HG03045 (cell line): ENCODE data around the gene TP73.
"Not testable (repeated sequence)": the region's sequence is repeated elsewhere in the genome, so short reads cannot be mapped to it uniquely, and the experiment has no call there.

ENCODE experiments used
- ATAC-seq: cut with Tn5 transposase; IDR thresholded peaks from one replicate; pipeline ENCODE4 v1.9.1; 2021; ENCODE audit warnings: mild to moderate bottlenecking, moderate library complexity; ENCODE audit not compliant: unreplicated experiment

TP73 gene

DNA sequence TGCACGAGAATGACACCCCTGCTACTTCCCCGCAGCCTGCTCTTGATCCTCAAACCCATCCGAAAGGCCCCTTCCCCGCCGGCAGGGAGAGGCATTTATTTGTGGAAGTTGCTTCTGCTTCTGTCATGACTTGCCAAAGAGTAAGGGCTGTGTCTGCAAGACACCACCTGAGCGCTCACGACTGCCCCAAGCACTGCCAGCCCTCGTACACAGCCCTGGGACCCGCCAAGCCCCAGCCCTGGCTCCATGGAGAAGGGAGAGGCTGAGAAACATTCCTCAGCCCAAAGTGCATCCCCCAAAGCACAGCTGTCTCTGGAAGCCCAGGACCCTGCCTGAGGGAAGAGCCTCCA, 33.8 kb upstream of the TP73 start:
- no peak for ATAC-seq

DNA sequence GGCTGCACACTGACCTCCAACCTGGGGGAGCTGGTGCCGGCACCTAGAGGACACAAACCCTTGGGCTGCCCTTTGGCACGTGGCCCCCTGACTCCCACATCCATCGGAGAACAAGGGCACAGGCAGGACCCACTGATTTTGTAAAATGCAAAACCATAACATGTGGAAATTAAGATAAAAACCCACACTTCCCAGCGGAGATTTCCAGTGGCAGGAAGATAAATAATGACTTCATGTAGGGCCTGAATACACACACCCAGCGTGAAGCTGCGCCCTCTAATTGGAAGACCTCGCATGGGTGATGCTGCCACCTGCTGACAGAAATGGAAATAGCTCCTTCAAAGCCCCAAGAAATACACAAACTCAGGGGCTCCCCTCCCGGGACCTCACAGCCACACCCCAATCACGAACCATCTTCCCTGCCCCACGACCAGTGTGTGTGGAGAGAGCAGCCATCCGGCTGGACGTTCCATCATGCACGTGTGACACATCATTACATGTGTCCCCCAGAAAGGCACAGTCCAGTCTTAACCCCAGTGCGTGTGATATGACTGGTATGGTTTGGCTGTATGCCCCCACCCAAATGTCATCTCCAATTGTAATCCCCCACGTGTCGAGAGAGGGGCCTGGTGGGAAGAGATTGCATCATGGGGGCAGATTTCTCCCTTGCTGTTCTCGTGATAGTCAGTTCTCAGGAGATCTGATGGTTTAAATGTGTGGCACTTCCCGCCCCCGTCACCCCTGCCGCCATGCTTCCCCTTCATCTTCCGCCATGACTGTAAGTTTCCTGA, 33.2 kb upstream of the TP73 start:
- ATAC-seq = no peak

DNA sequence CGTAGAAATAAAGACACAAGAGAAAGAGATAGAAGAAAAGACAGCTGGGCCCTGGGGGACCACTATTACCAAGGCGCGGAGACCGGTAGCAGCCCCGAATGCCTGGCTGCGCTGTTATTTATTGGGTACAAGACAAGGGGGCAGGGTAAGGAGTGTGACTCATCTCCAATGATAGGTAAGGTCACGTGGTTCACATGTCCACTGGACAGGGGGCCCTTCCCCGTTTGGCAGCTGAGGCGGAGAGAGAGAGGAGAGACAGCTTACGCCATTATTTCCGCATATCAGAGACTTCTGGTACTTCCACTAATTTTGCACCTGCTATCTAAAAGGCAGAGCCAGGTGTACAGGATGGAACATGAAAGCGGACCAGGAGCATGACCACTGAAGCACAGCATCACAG, 31.6 kb upstream of the TP73 start:
- ATAC-seq = no peak

DNA sequence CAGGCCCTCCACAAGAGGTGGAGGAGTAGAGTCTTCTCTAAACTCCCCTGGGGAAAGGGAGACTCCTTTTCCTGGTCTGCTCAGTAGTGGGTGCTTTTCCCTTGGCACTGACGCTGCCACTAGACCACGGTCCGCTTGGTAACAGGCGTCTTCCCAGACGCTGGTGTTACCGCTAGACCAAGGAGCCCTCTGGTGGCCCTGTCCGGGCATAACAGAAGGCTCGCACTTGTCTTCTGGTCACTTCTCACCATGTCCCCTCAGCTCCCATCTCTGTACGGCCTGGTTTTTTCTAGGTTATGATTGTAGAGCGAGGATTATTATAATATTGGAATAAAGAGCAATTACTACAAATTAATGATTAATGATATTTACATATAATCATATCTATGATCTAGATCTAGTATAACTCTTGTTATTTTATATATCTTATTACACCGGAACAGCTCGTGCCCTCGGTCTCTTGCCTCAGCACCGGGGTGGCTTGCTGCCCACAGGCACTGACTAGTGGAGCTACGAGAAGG, 31.1 kb upstream of the TP73 start:
- ATAC-seq = not testable (repeated sequence)

DNA sequence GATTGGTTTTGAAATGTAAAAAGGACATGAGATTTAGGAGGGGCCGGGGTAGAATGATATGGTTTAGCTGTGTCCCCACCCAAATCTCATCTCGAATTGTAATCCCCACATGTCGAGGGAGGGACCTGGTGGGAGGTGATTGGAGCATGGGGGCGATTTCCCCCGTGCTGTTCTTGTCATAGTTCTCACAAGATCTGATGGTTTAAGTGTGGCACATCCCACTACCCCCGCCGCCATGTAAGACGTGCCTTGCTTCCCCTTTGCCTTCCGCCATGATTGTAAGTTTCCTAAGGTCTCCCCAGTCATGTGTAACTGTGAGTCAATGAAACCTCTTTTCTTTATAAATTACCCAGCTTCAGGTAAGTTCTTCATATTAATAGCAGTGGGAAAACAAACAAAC, 30.2 kb upstream of the TP73 start:
- not testable (repeated sequence) for ATAC-seq

DNA sequence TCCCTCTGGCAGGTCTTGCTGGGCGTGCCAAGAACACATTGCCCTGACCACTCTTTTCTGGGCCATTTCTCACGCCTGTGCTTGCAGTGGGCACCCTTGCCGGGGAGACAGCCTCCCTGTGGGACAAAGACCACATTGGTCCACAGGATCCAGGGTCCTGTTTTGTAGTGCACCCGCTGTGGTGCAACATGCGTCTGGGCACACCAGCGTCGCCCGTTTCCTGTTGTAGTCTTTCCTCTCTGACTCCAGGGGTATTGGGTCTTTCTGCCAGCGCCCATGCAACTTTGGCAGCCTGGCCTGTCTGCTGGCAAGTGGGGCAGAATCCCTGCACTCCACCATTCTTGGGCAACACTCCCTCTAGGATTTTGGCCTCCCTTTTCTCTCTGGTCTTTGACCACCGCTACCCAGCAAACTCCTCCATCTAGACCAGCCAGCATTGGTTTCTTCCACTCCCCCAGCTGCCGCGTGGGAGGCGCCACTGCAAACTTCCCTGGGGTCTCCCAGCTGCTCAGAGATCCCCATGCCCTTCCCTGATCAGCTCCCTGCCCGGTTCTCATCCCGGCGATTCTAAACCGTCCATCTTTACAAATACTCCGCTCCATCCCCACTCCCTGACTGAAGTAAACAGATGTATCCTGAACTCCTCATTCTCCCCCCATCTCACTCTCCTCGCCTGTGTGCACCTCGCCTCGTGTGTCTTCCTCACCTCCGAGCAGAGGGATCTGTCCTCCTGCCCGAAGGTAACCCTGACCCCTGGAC, 28.7 kb upstream of the TP73 start:
- no peak for ATAC-seq

DNA sequence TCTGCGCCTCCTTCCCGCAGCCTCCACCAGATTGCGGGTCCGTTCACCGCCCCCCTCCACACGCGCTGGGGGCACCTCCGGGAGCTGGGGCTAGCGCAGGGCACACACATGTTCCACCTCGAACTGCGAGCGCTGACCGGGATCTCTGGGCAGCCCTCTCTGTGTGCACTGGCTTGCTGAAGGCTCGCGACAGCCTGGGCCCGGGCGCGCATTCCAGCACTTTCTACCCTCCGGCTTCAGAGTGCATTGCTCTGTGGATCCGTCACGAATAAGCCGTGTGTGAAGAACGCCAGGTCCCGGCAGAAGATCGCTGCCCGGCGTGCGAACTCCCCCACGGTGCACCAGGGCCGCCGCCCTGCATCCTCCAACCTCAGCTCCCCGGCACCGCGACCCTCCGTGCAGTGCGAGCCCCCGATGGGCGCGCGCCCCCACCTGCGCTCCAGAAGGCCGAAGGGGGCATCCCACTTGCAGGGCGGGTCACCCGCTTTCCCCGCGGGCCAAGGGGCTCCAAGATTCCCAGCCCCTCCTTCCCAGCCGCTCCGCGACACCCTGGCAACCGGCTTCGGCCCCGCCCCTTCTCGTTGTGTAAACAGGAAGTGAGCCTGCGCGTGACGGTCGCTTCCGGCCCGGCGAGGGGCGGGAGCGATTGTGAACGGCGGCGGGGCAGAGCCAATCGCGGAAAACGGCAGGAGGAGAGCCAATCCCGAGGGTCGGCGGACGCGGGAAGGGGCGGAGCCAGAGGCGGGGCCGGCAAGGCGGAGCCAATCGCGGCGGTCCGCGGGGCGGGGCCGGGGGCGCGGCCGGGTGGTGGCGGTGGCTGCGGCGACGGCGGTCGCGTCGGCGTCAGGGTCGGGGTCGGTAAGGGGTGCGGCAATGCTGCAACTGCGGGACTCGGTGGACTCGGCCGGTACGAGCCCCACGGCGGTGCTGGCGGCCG, 27.8 kb upstream of the TP73 start, which contains the start of gene TPRG1L:
TSS of gene TPRG1L (plus strand) at position 816 of the 937 bp plus-strand sequence. CDS start at position 874, 58 bp downstream.
- peak; percentile 93 for ATAC-seq

DNA sequence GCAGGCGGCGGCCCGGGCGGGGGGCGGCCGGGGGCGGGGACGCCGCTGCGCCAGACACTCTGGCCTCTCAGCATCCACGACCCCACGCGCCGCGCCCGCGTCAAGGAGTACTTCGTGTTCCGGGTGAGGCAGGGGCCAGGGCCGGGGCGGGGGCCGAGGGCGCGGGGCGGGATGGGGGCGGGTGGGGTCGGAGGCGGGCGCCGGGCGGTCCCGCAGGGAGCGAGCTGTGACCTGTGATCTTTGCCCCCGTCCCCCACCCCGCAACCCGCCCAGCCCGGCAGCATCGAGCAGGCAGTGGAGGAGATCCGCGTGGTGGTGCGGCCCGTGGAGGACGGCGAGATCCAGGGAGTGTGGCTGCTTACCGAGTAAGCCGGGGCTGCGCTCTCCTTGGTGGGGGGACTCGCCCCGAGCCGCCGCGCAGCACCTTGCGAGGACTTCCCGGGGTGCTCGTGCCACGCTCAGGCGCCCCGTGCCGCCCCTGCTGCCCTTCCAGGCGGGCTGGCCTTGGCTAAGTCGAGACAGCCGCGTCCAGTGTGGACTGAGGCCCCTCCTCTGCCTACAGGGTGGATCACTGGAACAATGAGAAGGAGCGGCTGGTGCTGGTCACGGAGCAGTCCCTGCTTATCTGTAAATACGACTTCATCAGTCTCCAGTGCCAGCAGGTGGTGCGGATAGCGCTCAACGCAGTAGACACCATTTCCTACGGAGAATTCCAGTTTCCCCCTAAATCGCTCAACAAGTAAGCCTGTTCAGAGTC, 27.0 kb upstream of the TP73 start:
- ATAC-seq = no peak

DNA sequence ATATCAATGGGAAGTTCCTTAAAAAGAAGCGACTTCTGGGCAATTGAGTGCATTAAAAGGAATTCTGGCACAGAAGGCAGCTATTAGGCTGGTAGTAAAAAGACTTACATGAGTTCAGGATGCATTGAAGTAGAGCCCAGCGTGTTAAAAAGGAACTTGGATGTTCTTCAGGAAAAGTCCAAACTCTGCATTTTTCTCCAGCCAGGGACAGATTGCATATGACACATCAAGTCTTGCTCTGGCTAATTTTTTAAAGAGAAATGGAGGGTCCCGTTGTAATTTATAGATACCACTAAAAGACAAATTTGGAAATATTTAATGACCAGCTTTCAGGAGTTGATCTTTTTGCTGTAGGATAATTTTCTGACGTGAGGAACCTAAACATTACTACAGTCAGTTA, 26.3 kb upstream of the TP73 start:
- ATAC-seq = no peak

DNA sequence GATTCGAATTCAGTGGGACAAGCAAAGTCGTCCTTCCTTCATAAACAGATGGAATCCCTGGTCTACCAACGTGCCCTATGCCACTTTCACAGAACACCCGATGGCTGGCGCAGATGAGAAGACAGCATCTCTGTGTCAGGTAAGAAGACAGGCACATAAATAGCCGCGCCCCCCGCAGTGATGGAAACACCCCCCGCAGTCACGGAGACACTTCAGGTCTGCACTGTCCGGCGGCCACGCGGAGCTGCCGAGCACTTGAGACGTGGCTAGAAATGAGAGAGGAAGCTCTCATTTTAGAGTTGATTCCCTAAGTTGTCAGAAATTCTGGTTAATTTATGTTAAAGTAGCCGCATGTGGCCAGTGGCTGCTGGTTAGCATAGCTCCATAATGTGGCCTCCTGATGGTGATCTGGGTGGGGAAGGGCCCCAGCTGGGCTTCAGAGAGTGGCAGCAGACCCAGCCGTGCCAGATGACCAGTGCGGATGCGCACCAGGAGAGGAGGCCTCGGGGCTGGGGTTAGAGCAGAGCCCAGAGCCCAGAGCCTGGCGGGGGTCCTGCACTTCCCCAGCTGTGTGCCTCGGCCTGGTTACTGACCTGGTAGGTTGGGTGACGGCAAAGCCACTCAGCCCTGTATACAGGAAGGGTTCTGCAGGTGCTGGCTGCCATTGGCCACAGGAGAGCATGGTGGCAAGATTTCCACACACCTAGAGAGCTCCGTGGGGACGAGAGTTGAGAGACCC, 24.6 kb upstream of the TP73 start:
- ATAC-seq = no peak

DNA sequence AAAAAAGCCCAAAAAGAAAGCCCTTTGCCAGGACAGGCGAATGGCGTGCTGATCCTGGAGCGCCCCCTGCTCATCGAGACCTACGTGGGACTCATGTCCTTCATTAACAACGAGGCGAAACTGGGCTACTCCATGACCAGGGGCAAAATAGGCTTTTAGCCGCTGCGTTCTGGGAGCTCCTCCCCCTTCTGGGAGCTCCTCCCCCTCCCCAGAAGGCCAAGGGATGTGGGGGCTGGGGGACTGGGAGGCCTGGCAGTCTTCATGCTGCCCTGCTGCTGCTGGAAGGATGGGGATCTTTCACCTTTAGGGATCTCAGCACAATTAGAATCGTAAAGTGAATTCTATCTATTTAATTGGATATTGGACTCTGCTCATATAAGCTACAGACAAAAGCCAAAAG, 23.9 kb upstream of the TP73 start:
- no peak for ATAC-seq

DNA sequence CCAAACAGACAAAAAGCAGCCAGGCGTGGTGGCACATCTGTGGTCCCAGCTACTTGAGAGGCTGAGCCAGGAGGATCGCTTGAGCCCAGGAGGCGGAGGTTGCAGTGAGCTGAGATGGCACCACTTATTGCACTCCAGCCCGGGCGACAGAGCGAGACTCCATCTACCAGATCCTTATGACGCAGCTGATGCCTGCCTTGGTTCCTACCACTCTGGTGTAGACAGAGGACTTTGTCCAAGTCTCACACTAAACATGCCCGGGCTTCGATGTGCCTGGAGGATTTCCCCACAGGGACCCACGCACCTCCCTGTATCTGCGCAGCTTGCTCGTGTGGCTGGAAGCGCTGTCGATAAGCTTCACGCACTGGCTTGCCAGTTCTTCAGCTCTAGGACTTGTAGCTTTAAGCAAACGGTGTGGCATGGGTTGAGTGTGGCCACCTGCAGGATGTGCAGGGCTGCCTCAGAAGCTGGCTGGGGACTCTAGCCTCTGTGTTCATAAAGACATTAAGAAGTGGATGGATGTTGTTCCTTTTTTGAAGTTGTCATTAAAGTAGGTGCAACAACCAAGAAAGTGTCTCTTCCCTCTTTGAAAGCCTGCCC, 22.7 kb upstream of the TP73 start:
- ATAC-seq = no peak

DNA sequence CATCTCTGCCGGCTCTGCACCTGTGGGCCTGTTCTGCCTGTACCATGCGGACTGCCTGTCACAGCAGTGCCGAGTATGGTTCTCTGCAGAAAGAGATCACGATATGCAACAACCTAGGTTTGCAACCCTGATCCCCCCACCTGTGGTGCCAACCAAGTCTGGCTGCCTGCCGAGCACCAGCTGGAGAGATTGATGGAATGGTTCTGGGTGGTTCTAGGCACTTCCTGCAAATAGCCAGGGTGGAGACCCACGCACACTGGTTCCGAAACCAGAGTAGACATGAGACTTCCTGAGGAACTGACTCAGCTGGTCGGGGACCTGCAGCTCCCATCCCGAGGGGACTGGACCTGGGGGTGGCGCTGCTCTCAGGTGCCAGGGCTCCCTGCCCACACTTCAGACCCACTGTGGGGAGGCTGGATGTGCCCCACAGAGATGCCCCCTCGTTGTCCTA, 22.1 kb upstream of the TP73 start:
- no peak for ATAC-seq

DNA sequence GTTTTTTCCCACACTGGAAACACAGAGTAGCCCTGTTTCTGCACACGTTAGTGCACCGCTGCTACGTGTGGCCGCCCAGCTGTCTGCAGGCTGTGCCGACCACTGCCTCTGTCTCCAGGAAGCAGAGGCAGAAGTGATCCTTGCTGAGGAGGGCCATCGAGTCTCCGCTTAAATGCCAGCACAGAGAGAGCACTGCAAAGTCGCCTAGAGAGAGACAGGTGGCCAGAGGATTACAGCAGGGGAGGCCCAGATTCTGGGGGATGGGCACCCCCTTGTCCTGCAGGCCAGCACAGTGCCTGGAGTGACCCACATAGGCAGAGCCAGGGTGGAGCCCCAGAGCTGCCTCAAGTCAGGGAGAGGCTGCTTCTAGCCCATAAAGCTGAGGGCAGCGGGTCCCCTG, 21.4 kb upstream of the TP73 start:
- ATAC-seq = no peak

DNA sequence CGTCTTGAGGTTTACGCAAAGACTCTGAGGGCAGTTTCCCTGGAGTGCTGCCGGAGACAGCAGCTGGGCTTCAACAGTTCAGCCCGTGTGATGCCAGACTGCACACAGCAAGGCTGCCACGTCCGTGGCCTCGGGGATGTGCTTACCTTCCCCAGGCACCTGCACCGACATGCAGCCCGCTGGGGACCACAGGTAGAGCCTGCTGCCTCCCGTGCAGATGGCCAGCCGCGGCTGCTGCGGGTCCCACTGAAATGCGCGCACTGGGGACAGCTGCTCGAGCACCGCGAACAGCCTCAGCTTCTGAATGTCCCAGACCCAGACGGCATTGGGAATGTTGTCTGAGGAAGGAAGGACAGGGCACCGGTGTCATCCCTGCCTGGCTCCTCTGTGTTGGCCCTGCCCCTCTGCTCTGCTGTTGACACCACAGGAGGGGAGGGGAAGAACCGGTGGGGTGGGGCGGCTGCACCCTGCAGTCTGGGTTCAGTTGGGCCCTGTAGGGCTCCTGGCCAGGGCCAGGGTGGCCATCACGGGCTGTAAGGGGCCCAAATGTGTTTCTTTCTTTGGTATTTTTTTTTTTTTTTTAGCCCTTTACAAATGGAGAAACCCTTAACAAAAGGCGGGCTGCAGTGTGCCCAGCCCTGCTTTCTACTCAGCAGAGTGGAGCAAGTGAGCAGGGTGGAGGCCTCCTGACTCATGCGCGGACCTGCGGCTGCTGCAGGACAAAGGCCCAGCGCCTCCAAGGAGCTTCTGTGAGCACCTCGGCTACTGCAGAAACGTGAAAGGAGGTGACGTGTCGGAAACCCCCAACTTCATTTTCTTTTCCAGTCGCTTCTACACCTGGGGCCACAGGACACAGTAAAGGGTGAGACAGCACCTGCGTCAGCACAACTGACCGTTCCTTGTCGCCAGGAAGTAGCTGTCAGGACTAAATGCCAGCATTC, 20.7 kb upstream of the TP73 start:
- ATAC-seq = no peak

DNA sequence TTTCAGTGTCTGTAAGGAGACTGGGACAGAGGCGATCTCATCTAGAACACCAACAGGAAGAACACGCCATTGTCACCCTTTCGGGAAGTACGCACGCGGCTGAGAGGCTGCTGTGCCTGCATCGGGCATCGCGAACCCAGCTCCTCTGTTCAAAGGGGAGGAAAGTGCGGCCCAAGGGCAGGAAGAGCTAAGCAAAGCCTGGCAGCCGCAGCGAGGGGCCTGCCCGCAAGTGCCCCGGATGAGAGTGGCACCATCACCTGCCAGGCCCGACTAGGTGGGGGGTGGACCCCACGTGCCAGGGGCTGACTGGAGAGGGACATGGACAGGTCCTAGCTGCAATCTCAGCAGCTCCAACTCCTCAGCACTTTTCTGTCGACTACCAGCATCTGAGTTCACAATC, 20.0 kb upstream of the TP73 start:
- ATAC-seq = no peak

DNA sequence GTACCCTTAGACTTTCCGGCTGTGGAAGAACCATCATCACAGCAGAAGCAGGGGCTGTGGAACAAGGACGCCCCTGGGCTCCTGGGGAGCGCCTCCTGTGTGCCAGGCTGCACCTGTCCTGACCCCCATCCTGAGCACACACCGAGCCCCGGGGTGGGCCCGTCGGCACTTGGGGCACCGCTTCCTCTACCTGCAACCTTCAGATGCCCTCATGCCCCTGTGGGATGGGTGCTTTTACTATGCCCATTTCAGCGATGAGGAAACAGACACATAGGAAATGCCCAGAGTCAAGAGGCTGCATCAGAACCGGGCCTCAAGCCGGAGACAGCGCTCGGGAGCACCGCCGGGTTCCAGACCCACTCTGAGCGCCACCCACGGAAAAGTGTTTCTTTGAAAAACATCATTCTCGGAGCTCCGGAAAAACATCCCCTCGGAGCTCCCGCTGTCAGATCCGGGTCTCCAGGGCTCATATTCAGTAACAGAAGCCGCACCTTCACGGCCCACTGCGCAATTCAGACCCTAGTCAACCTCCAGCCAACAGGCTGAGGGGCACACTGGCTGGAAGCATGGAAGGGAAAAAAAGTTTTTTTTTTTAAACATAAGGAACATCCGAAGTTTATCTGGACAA, 19.5 kb upstream of the TP73 start:
- no peak for ATAC-seq
